HEK293T (cell line): ENCODE measurements around the gene RAD51D.

Source experiments
- CTCF ChIA-PET: fragments of 350-600 bp; formaldehyde crosslinking; extraction: SDS; loops from one replicate; lab custom pipeline; 2021; ENCODE audit warnings: antibody characterized with exemption, inconsistent platforms; lab: Yijun Ruan, JAX
- POLR2A ChIA-PET: fragments of 350-600 bp; formaldehyde crosslinking; extraction: SDS; loops from one replicate; lab custom pipeline; 2020; ENCODE audit warnings: antibody characterized with exemption, inconsistent platforms; lab: Yijun Ruan, JAX
- DNase-seq: peaks from one replicate; pipeline ENCODE4 v3.0.0; 2012; ENCODE audit warnings: mixed read lengths; ENCODE audit errors: extremely low spot score
- ARNT ChIP-seq: fragments of 450-650 bp; IDR thresholded peaks from 2 replicates; pipeline ENCODE4 v1.6.1; 2017; ENCODE audit warnings: mild to moderate bottlenecking
- BHLHE40 ChIP-seq: fragments of 450-650 bp; IDR thresholded peaks from 2 replicates; pipeline ENCODE4 v1.6.1; 2016; ENCODE audit warnings: mild to moderate bottlenecking, moderate library complexity, borderline replicate concordance
- CTBP1 ChIP-seq: fragments of 450-650 bp; IDR thresholded peaks from 2 replicates; pipeline ENCODE4 v1.6.1; 2016; ENCODE audit warnings: borderline replicate concordance
- ELF4 ChIP-seq: fragments of 450-650 bp; IDR thresholded peaks from 2 replicates; pipeline ENCODE4 v1.6.1; 2017; ENCODE audit warnings: antibody characterized with exemption
- FOXA1 ChIP-seq: fragments of 450-650 bp; IDR thresholded peaks from 2 replicates; pipeline ENCODE4 v1.6.1; 2016; ENCODE audit warnings: mild to moderate bottlenecking
- FOXK2 ChIP-seq: fragments of 450-650 bp; IDR thresholded peaks from 2 replicates; pipeline ENCODE4 v1.6.1; 2016; ENCODE audit warnings: mild to moderate bottlenecking
- FOXM1 ChIP-seq: fragments of 450-650 bp; IDR thresholded peaks from 2 replicates; pipeline ENCODE4 v1.6.1; 2017; ENCODE audit warnings: mild to moderate bottlenecking, borderline replicate concordance
- HDGF ChIP-seq: fragments of 450-650 bp; IDR thresholded peaks from 2 replicates; pipeline ENCODE4 v1.6.1; 2017; ENCODE audit warnings: antibody characterized with exemption, borderline replicate concordance
- L3MBTL2 ChIP-seq: fragments of 450-650 bp; conservative IDR thresholded peaks from 2 replicates; pipeline ENCODE4 v1.6.1; 2016; ENCODE audit warnings: mild to moderate bottlenecking
- LEF1 ChIP-seq: fragments of 450-650 bp; IDR thresholded peaks from 2 replicates; pipeline ENCODE4 v1.6.1; 2017; ENCODE audit warnings: mild to moderate bottlenecking, borderline replicate concordance
- NFRKB ChIP-seq: fragments of 450-650 bp; IDR thresholded peaks from 2 replicates; pipeline ENCODE4 v1.6.1; 2016; ENCODE audit warnings: mild to moderate bottlenecking, moderate library complexity
- PKNOX1 ChIP-seq: fragments of 450-650 bp; IDR thresholded peaks from 2 replicates; pipeline ENCODE4 v1.6.1; 2016
- SP1 ChIP-seq: fragments of 450-650 bp; IDR thresholded peaks from 2 replicates; pipeline ENCODE4 v1.6.1; 2017
- SUZ12 ChIP-seq: fragments of 450-650 bp; IDR thresholded peaks from 2 replicates; pipeline ENCODE4 v1.6.1; 2016; ENCODE audit warnings: mild to moderate bottlenecking
- TARDBP ChIP-seq: fragments of 450-650 bp; IDR thresholded peaks from 2 replicates; pipeline ENCODE4 v1.6.1; 2016
- ZNF384 ChIP-seq: fragments of 450-650 bp; IDR thresholded peaks from 2 replicates; pipeline ENCODE4 v1.6.1; 2016

RAD51D gene

GRCh38 chr17:35056013-35056412 is 63.6 kb downstream of the RAD51D start:
- no peak for DNase-seq
- CTCF ChIA-PET, result no interaction called here
- POLR2A ChIA-PET, result no interaction called here
- TF ChIP-seq FOXK2 (no peak), LEF1 (no peak), NFRKB (no peak), BHLHE40 (no peak), ELF4 (no peak), CTBP1 (no peak), L3MBTL2 (no peak), HDGF (no peak), TARDBP (no peak), ZNF384 (no peak), FOXM1 (no peak), ARNT (no peak), FOXA1 (no peak), SUZ12 (no peak), PKNOX1 (no peak), SP1 (no peak)

GRCh38 chr17:35053204-35053603 is 66.5 kb downstream of the RAD51D start:
- DNase-seq, result no peak
- ChIA-PET POLR2A (no interaction called here), CTCF (no interaction called here)
- TF ChIP-seq CTBP1 (no peak), SP1 (no peak), TARDBP (no peak), HDGF (no peak), BHLHE40 (no peak), FOXA1 (no peak), FOXK2 (no peak), FOXM1 (no peak), SUZ12 (no peak), L3MBTL2 (no peak), ZNF384 (no peak), LEF1 (no peak), ELF4 (no peak), NFRKB (no peak), ARNT (no peak), PKNOX1 (no peak)

GRCh38 chr17:35052780-35053179 is 66.9 kb downstream of the RAD51D start:
- CTCF ChIA-PET, result no interaction called here
- POLR2A ChIA-PET, result no interaction called here
- no peak for DNase-seq
- no peak for TF ChIP-seq FOXM1
- TF ChIP-seq SP1, result no peak
- TF ChIP-seq LEF1, result no peak
- TF ChIP-seq ARNT, result no peak
- no peak for TF ChIP-seq ELF4
- no peak for TF ChIP-seq ZNF384
- TF ChIP-seq NFRKB, result no peak
- no peak for TF ChIP-seq CTBP1
- TF ChIP-seq L3MBTL2, result no peak
- TF ChIP-seq HDGF, result no peak
- TF ChIP-seq FOXK2, result no peak
- TF ChIP-seq SUZ12, result no peak
- no peak for TF ChIP-seq BHLHE40

- TF ChIP-seq PKNOX1 (no peak), CTBP1 (no peak), L3MBTL2 (no peak), LEF1 (no peak), ARNT (no peak), SUZ12 (no peak), TARDBP (no peak), ZNF384 (no peak), FOXK2 (no peak), ELF4 (no peak), NFRKB (no peak), SP1 (no peak), BHLHE40 (no peak), FOXM1 (no peak)
- POLR2A ChIA-PET, result no interaction called here
- no peak for DNase-seq
Measured at GRCh38 chr17:35052241-35052610, 67.4 kb downstream of the RAD51D start.

GRCh38 chr17:35051579-35052240 is 68.0 kb downstream of the RAD51D start:
- ChIA-PET POLR2A (no interaction called here), CTCF (no interaction called here)
- DNase-seq, result no peak
- TF ChIP-seq ARNT, result no peak
- TF ChIP-seq CTBP1, result no peak

More at GRCh38 chr17:35052241-35052610, 67.4 kb downstream of the RAD51D start:
- CTCF ChIA-PET, result no interaction called here

GRCh38 chr17:35051183-35051578 is 68.5 kb downstream of the RAD51D start:
- POLR2A ChIA-PET, result no interaction called here
- no peak for TF ChIP-seq BHLHE40
- TF ChIP-seq NFRKB, result no peak
- TF ChIP-seq SUZ12, result no peak
- TF ChIP-seq FOXK2, result no peak
- TF ChIP-seq LEF1, result no peak
- no peak for TF ChIP-seq CTBP1
- TF ChIP-seq HDGF, result no peak
- TF ChIP-seq FOXA1, result no peak
- TF ChIP-seq FOXM1, result no peak
- TF ChIP-seq ARNT, result no peak
- no peak for TF ChIP-seq SP1
- TF ChIP-seq ZNF384, result no peak
- TF ChIP-seq L3MBTL2, result no peak
- no peak for TF ChIP-seq PKNOX1
- TF ChIP-seq TARDBP, result no peak
- TF ChIP-seq ELF4, result no peak
- CTCF ChIA-PET, result no interaction called here
- DNase-seq, result no peak
